Activated B cell treated with CpG ODN at 0.5 μM for 24 hours (primary cell): Measurements from ENCODE around the gene SEC24D. TPM values are rescaled to one million over a fixed set of nuclear protein-coding genes. Genes with fewer than 3 reads are reported as not detected.

Experiments used
- ATAC-seq: fragments of 200-7000 bp; cut with Tn5 transposase; one replicate; pipeline ENCODE4 v1.10.0; 2021; ENCODE audit warnings: low read depth, mild to moderate bottlenecking, moderate library complexity
- CTCF ChIA-PET: fragments of 350-600 bp; sonication (Branson Sonifier 250); formaldehyde crosslinking; loops from one replicate; lab custom pipeline; 2021; ENCODE audit warnings: antibody characterized with exemption; lab: Charles Lee
- POLR2A ChIA-PET: fragments of 350-600 bp; sonication (Branson Sonifier 250); formaldehyde crosslinking; loops from one replicate; lab custom pipeline; 2021; ENCODE audit warnings: antibody characterized with exemption; lab: Charles Lee
- DNase-seq: peaks from one replicate; pipeline ENCODE4 v3.0.0; 2022
- H3K27ac Mint-ChIP-seq: one replicate; pipeline ENCODE4 v1.8.0; 2020; ENCODE audit warnings: mixed read lengths
- H3K27me3 Mint-ChIP-seq: one replicate; pipeline ENCODE4 v1.8.0; 2021; ENCODE audit warnings: mixed read lengths
- H3K36me3 Mint-ChIP-seq: one replicate; pipeline ENCODE4 v1.8.0; 2021; ENCODE audit warnings: low read depth, mixed read lengths
- H3K4me1 Mint-ChIP-seq: one replicate; pipeline ENCODE4 v1.8.0; 2021; ENCODE audit warnings: mixed read lengths
- H3K4me3 Mint-ChIP-seq: one replicate; pipeline ENCODE4 v1.8.0; 2020; ENCODE audit warnings: mild to moderate bottlenecking, mixed read lengths
- H3K9me3 Mint-ChIP-seq: one replicate; pipeline ENCODE4 v1.8.0; 2020; ENCODE audit warnings: mixed read lengths
- CTCF ChIP-seq: fragments of 200-600 bp; IDR thresholded peaks from one replicate; pipeline ENCODE4 v1.8.0; 2022; ENCODE audit warnings: antibody characterized with exemption, mild to moderate bottlenecking
- intact Hi-C: fragments of 100-400 bp; cut with micrococcal nuclease; formaldehyde crosslinking; loops from one replicate; pipeline ENCODE4 v1.15.1; 2024
- total RNA-seq: library from RNA; stranded (reverse); gene quantifications from 2 replicates; pipeline ENCODE4 v1.2.3, GENCODE V29; 2022

SEC24D gene
- total RNA-seq, 1 donor from 2014 or later: 19.4 TPM

GRCh38 chr4:118814058-118814457, 21.9 kb downstream of the SEC24D start:
- Mint-ChIP-seq H3K27me3 (no peaks in the 10 kb centered on the region), H3K9me3 (no peaks in the 10 kb centered on the region), H3K4me3 (no peak overlapping the region), H3K36me3 (peaks cover 69% of the 10 kb centered on the region), H3K27ac (no peak overlapping the region), H3K4me1 (no peaks in the 10 kb centered on the region)
- CTCF ChIA-PET: no interaction called here
- TF ChIP-seq CTCF: no peak
- intact Hi-C loops: no loop called here
- no peak for DNase-seq
- ATAC-seq: no peak
- POLR2A ChIA-PET: no interaction called here

- no peak for ATAC-seq
- Mint-ChIP-seq H3K4me1 (no peaks in the 10 kb centered on the region), H3K9me3 (no peaks in the 10 kb centered on the region), H3K4me3 (no peak overlapping the region), H3K27me3 (no peaks in the 10 kb centered on the region), H3K36me3 (peaks cover 72% of the 10 kb centered on the region), H3K27ac (no peak overlapping the region)
- ChIA-PET CTCF (no interaction called here), POLR2A (no interaction called here)
- TF ChIP-seq CTCF: no peak
- DNase-seq: no peak
- intact Hi-C loops: no loop called here
Measured at GRCh38 chr4:118813561-118813960, 22.4 kb downstream of the SEC24D start.

- no peak for TF ChIP-seq CTCF
- ChIA-PET CTCF (no interaction called here), POLR2A (no interaction called here)
- H3K9me3 Mint-ChIP-seq: no peaks in the 10 kb centered on the region
- H3K4me1 Mint-ChIP-seq: no peaks in the 10 kb centered on the region
- H3K27me3 Mint-ChIP-seq: no peaks in the 10 kb centered on the region
- DNase-seq: no peak
- intact Hi-C loops: no loop called here
- H3K27ac Mint-ChIP-seq: no peak overlapping the region
- ATAC-seq: no peak
- H3K4me3 Mint-ChIP-seq: no peak overlapping the region
- H3K36me3 Mint-ChIP-seq: peaks cover 80% of the 10 kb centered on the region
Measured at GRCh38 chr4:118811832-118812231, 24.1 kb downstream of the SEC24D start.

- no peak for DNase-seq
- Mint-ChIP-seq H3K27me3 (no peaks in the 10 kb centered on the region), H3K36me3 (peaks cover 76% of the 10 kb centered on the region), H3K9me3 (no peaks in the 10 kb centered on the region), H3K27ac (no peak overlapping the region), H3K4me3 (no peak overlapping the region), H3K4me1 (no peaks in the 10 kb centered on the region)
- intact Hi-C loops: no loop called here
- no peak for ATAC-seq
- ChIA-PET POLR2A (no interaction called here), CTCF (no interaction called here)
- no peak for TF ChIP-seq CTCF
Measured at GRCh38 chr4:118810991-118811764, 24.7 kb downstream of the SEC24D start.

DNA sequence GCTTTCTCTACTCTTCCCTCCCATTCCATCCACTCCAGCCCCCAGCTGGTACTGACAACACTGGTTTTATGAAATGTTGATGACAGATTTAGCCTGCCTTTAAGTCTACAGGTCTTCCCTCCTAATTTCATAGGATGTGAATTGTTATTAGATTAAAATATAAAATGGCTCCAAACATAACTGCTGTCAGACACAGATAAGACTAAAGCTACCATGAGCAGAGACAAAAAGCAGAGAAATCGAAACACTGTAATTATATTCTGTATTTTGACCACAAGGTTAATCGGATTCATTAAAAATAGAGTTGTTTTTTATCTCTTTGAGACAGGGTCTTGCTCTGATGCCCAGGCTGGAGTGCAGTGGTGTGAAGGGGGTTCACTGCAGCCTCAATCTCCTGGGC, 28.3 kb downstream of the SEC24D start:
- Mint-ChIP-seq H3K27me3 (no peaks in the 10 kb centered on the region), H3K4me1 (no peaks in the 10 kb centered on the region), H3K27ac (no peak overlapping the region), H3K4me3 (no peak overlapping the region), H3K9me3 (no peaks in the 10 kb centered on the region), H3K36me3 (peaks cover 65% of the 10 kb centered on the region)
- DNase-seq (no peak), ATAC-seq (no peak)
- ChIA-PET POLR2A (no interaction called here), CTCF (no interaction called here)
- no peak for TF ChIP-seq CTCF
- intact Hi-C loops: no loop called here
